K562 (cell line): ENCODE measurements around the gene ADRM1. TPM values are rescaled to one million over a fixed set of nuclear protein-coding genes. Genes with fewer than 3 reads are reported as not detected.

ENCODE experiments used
- ATAC-seq: fragments of 200-7000 bp; cut with Tn5 transposase; 3 replicates; pipeline ENCODE4 v1.9.1; 2020; ENCODE audit warnings: moderate library complexity
- BruUV-seq: library from RNA; stranded (reverse); fragments of 400-500 nt; replicated peaks from 2 replicates; lab custom pipeline; 2021; lab: Mats Ljungman, UMichigan
- CTCF ChIA-PET: fragments of 300-600 bp; formaldehyde crosslinking; extraction: SDS; loops from one replicate; lab custom pipeline; 2021; ENCODE audit warnings: low intra/inter-chr PET ratio; lab: Yijun Ruan, JAX
- POLR2A ChIA-PET: fragments of 300-600, 350-650 bp; sonication (Branson Sonifier 250); formaldehyde crosslinking; extraction: SDS; loops from one replicate; lab custom pipeline; 2021; ENCODE audit warnings: antibody characterized with exemption, inconsistent platforms; lab: Yijun Ruan, JAX
- DNase-seq, 4 experiments: peaks; one replicate each; pipeline versions ENCODE4 v3.0.0 to v3.0.0-alpha.2; 2011 to 2018; ENCODE audit warnings: low spot score in 3 of 4, mixed read lengths in 3 of 4; ENCODE audit errors: extremely low read depth in 1 of 4
- FAIRE-seq: peaks from 2 replicates; lab custom pipeline; 2011; peaks lifted over from hg19 to GRCh38; lab: Jason Lieb, UNC
- H2AFZ ChIP-seq: 2 replicates; pipeline ENCODE4 v1.6.0; 2011; ENCODE audit warnings: low read depth, low read length, control low read depth, inconsistent platforms
- H3K27ac ChIP-seq: fragments of 200-600 bp; 3 replicates; pipeline ENCODE4 v1.8.0; 2011; ENCODE audit warnings: low read depth, mild to moderate bottlenecking, control low read depth, inconsistent platforms, low read length, moderate library complexity, mixed read lengths; ENCODE audit errors: extremely low read depth
- H3K27me3 ChIP-seq, 2 experiments: fragments of 300-600 bp in 1 of 2; 2 replicates in 1 of 2; 3 replicates in 1 of 2; pipeline versions ENCODE4 v1.6.0 to v1.8.0; 2011; ENCODE audit warnings: inconsistent platforms in 2 of 2, low read length in 2 of 2, mild to moderate bottlenecking in 1 of 2, mixed read lengths in 1 of 2, moderate library complexity in 1 of 2; ENCODE audit not compliant: control insufficient read depth in 2 of 2, insufficient read depth in 2 of 2
- H3K36me3 ChIP-seq: fragments of 300-600 bp; 3 replicates; pipeline ENCODE4 v1.8.0; 2011; ENCODE audit warnings: mild to moderate bottlenecking, low read length, inconsistent platforms; ENCODE audit not compliant: control insufficient read depth, insufficient read depth
- H3K4me1 ChIP-seq, 2 experiments: fragments of 200-600 bp in 1 of 2; replicated peaks in 1 of 2; 2 replicates in 1 of 2; 3 replicates in 1 of 2; pipeline versions ENCODE4 v1.5.1 to v1.8.0; 2011; ENCODE audit warnings: inconsistent platforms in 2 of 2, low read length in 2 of 2, mild to moderate bottlenecking in 1 of 2, mixed read lengths in 1 of 2, moderate library complexity in 1 of 2; ENCODE audit not compliant: control insufficient read depth in 2 of 2, insufficient read depth in 2 of 2
- H3K4me2 ChIP-seq: 2 replicates; pipeline ENCODE4 v1.6.1; 2011; ENCODE audit warnings: low read length, control low read depth, inconsistent platforms, mixed read lengths; ENCODE audit not compliant: insufficient read depth
- H3K4me3 ChIP-seq: fragments of 200-600 bp; sonication (generic), shearing (Covaris generic); 2 replicates; pipeline ENCODE4 v1.5.1; 2016; ENCODE audit warnings: control low read depth, inconsistent platforms
- H3K79me2 ChIP-seq: fragments of 200-600 bp; 3 replicates; pipeline ENCODE4 v1.8.0; 2011; ENCODE audit warnings: low read length, inconsistent platforms; ENCODE audit not compliant: control insufficient read depth, insufficient read depth
- H3K9ac ChIP-seq, 2 experiments: 2 replicates each; pipeline versions ENCODE4 v1.6.0 to v1.6.1; 2011; ENCODE audit warnings: low read depth in 2 of 2, low read length in 2 of 2, control low read depth in 1 of 2, inconsistent platforms in 1 of 2, mild to moderate bottlenecking in 1 of 2, mixed read lengths in 1 of 2; ENCODE audit not compliant: insufficient read depth in 1 of 2
- H3K9me1 ChIP-seq: one replicate; pipeline ENCODE4 v1.6.0; 2011; ENCODE audit warnings: inconsistent platforms, mild to moderate bottlenecking, low read length, moderate library complexity; ENCODE audit not compliant: control insufficient read depth, insufficient read depth
- H3K9me3 ChIP-seq: replicated peaks from 2 replicates; pipeline ENCODE4 v1.5.1; 2011; ENCODE audit warnings: low read depth, low read length, inconsistent platforms; ENCODE audit not compliant: control insufficient read depth, insufficient read depth
- H4K20me1 ChIP-seq: replicated peaks from 2 replicates; pipeline ENCODE4 v1.6.1; 2011; ENCODE audit warnings: low read length, inconsistent platforms, mixed read lengths; ENCODE audit not compliant: control insufficient read depth, insufficient read depth
- FOXK1 ChIP-seq: sonication (generic); formaldehyde crosslinking; IDR thresholded peaks from 2 replicates; pipeline ENCODE4 v1.8.0; 2022; ENCODE audit warnings: missing genetic modification reagents, mild to moderate bottlenecking, borderline replicate concordance
- LEF1 ChIP-seq: fragments of 450-650 bp; IDR thresholded peaks from 2 replicates; pipeline ENCODE4 v1.6.1; 2016; ENCODE audit warnings: mild to moderate bottlenecking
- NCOR1 ChIP-seq: fragments of 450-650 bp; IDR thresholded peaks from 2 replicates; pipeline ENCODE4 v1.6.1; 2016; ENCODE audit warnings: mild to moderate bottlenecking, moderate library complexity
- NFE2L1 ChIP-seq: fragments of 450-650 bp; IDR thresholded peaks from 2 replicates; pipeline ENCODE4 v1.6.1; 2016; ENCODE audit warnings: missing genetic modification characterization, low read depth, mild to moderate bottlenecking, missing compliant biosample characterization, moderate library complexity, borderline replicate concordance
- POLR3G ChIP-seq: IDR thresholded peaks from 2 replicates; pipeline ENCODE4 v1.6.1; 2011; ENCODE audit not compliant: insufficient read length, insufficient replicate concordance; ENCODE audit errors: extremely low read depth
- SIN3A ChIP-seq, 2 experiments: fragments of 150-350 bp in 1 of 2; IDR thresholded peaks; 2 replicates each; pipeline ENCODE4 v1.6.1; 2011 to 2016; ENCODE audit warnings: borderline replicate concordance in 2 of 2, low read depth in 2 of 2, low read length in 2 of 2, mild to moderate bottlenecking in 2 of 2, moderate library complexity in 2 of 2; ENCODE audit not compliant: control insufficient read depth in 1 of 2
- TEAD2 ChIP-seq: fragments of 450-650 bp; IDR thresholded peaks from 2 replicates; pipeline ENCODE4 v1.6.1; 2016; ENCODE audit warnings: missing genetic modification characterization, control low read depth, missing compliant biosample characterization
- ZNF239 ChIP-seq: fragments of 250-450 bp; sonication (Bioruptor Pico); IDR thresholded peaks from 2 replicates; pipeline ENCODE4 v1.4.0; 2020; ENCODE audit warnings: mild to moderate bottlenecking
- WGBS: fragments of 100-300 bp; shearing (Covaris generic); methylation state at CpG from one replicate; pipeline ENCODE4 v1.1.6; 2016; ENCODE audit warnings: low coverage, mixed read lengths; ENCODE audit not compliant: insufficient coverage; ENCODE audit errors: missing lambda C conversion rate; 5-methylcytosine and 5-hydroxymethylcytosine counted together
- in situ Hi-C: fragments of 300-500 bp; cut with MboI; formaldehyde crosslinking; loops from 4 replicates; pipeline ENCODE4 v1.15.0; 2018; ENCODE audit warnings: inconsistent platforms, mixed read lengths
- intact Hi-C: fragments of 100-400 bp; cut with micrococcal nuclease; formaldehyde crosslinking; loops from 2 replicates; pipeline ENCODE4 v1.14.2; 2022
- polyA plus RNA-seq, 8 experiments: library from polyadenylated mRNA; depleted of rRNA in 4 of 8; stranded (reverse) in 5 of 8; unstranded in 3 of 8; fragments of >200 nt; fragmentation: Nextera tagmentation in 2 of 8; fragmentation: Illumina TruSeq in 1 of 8; extraction: Ambion mirVana in 2 of 8; extraction: Trizol in 1 of 8; gene quantifications; 2 replicates each; pipeline versions ENCODE4 v1.2.1 to v1.2.3, GENCODE V29; 2011 to 2014; ENCODE audit warnings: inconsistent platforms in 1 of 8, missing spikeins in 1 of 8
- total RNA-seq, 7 experiments: library from RNA; depleted of rRNA in 6 of 7; stranded (reverse); fragments of >200 nt in 6 of 7; fragmentation: Illumina TruSeq in 2 of 7; extraction: Trizol in 2 of 7; gene quantifications; 2 replicates each; pipeline versions ENCODE4 v1.2.1 to v1.2.3, GENCODE V29; 2011 to 2021; ENCODE audit warnings: low replicate concordance in 1 of 7
- TF ChIP-seq, protein P1 (sequence below): fragments of 450-650 bp; IDR thresholded peaks from 2 replicates; pipeline ENCODE4 v1.6.1; 2016; ENCODE audit warnings: missing biosample characterization, missing genetic modification characterization

Gene ADRM1
- total and polyA plus RNA-seq, 9 of the 15 experiments (the other 6 are each of a cell fraction or from before 2014, with no cell fraction given): 5.0 to 223 (median 67.4) TPM

DNA sequence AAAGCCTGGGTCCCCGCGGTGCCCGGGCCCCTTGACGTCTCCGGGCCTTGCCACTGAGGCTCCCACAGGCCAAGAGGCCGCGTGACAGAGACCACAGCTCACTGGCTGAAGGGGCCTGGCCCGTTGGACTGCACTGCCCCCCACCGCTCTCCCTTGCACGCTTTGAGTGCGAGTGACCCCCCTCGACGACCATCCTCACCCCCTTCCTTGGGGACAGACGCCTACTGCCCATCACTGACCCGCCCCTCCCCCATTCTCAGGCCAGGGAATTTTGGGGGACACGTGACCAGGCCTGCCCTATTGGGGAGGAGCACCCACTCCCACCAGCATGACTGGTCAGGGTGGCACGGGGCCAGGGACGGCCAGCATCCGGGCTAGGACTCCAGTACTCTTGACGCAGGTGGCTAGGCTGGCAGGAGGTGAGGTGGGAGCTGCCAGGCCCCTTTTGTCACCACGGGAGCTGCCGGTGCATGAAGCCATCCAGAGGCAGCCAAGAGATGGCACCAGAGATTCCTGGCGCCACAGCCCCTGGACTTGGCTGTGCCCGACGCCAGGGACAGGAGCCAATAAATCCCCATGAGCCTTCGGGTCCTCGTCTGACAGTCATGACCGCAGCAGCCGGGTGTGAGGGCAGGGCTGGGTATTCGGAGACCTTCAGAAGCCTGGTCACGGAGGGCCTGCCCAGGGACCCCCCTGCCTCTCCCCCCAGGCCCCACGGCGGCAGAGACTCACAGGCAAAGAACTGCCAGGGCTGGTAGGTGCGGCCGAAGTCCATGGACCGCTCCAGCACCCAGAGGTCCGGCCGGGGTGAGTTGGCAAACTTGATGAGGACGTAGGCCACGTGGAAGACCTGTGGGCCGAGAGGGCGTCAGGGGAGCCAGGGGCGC is 49.8 kb downstream of the ADRM1 start:
- ChIA-PET POLR2A (interaction anchor here (1.0 kb wide), 1 partner anchor 11 kb away, joined by 4 read pairs; no protein-coding TSS in a partner anchor), CTCF (no interaction called here)
- H3K9me1 ChIP-seq: peaks cover 2% of the 10 kb centered on the region
- no peaks in the 10 kb centered on the region for H3K9me3 ChIP-seq
- H3K36me3 ChIP-seq: peaks cover 73% of the 10 kb centered on the region; the same call in 2 of the 3 replicates
- ATAC-seq (no peak), FAIRE-seq (no peak), DNase-seq (no peak)
- H3K4me2 ChIP-seq: no peak overlapping the region
- H3K79me2 ChIP-seq: peaks cover 31% of the 10 kb centered on the region
- WGBS: 92% methylated on average over 20 of the region's 43 CpGs
- no peaks in the 10 kb centered on the region for H4K20me1 ChIP-seq
- H3K9ac ChIP-seq: no peak overlapping the region
- no peak overlapping the region for H2AFZ ChIP-seq
- in situ Hi-C loops: no loop called here
- no TSS peak for BruUV-seq
- H3K27me3 ChIP-seq: no peaks in the 10 kb centered on the region
- H3K4me3 ChIP-seq: no peak overlapping the region
- peaks cover 10 to 69% of the 10 kb centered on the region in 2 experiments for H3K4me1 ChIP-seq
- TF ChIP-seq SIN3A (IDR thresholded peaks at IDR 0.05; ENCODE audit: borderline replicate concordance in 2 of 2, control insufficient read depth in 1 of 2, low read depth in 2 of 2, low read length in 2 of 2) (no peak), NFE2L1 (tag) (no peak), POLR3G (no peak), FOXK1 (CRISPR knock-in tag) (no peak), NCOR1 (no peak), LEF1 (no peak), ZNF239 (CRISPR knock-in tag) (no peak), TEAD2 (tag) (no peak)
- TF ChIP-seq, protein P1, sequence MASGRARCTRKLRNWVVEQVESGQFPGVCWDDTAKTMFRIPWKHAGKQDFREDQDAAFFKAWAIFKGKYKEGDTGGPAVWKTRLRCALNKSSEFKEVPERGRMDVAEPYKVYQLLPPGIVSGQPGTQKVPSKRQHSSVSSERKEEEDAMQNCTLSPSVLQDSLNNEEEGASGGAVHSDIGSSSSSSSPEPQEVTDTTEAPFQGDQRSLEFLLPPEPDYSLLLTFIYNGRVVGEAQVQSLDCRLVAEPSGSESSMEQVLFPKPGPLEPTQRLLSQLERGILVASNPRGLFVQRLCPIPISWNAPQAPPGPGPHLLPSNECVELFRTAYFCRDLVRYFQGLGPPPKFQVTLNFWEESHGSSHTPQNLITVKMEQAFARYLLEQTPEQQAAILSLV: no peak
- intact Hi-C loops: no loop called here
- no peak overlapping the region for H3K27ac ChIP-seq
